Neuron (in vitro differentiated cells): Measurements from ENCODE around the gene NYAP2.

ENCODE experiments used
- H2AFZ ChIP-seq: one replicate; pipeline ENCODE4 v1.6.1; 2013; ENCODE audit warnings: low read depth, mild to moderate bottlenecking, inconsistent platforms, low read length, moderate library complexity
- H3K27me3 ChIP-seq: one replicate; pipeline ENCODE4 v1.6.1; 2013; ENCODE audit warnings: low read length; ENCODE audit not compliant: insufficient read depth
- H3K36me3 ChIP-seq: one replicate; pipeline ENCODE4 v1.6.1; 2013; ENCODE audit warnings: low read length; ENCODE audit not compliant: insufficient read depth
- H3K4me1 ChIP-seq: one replicate; pipeline ENCODE4 v1.6.1; 2013; ENCODE audit warnings: low read length; ENCODE audit not compliant: insufficient read depth
- H3K4me3 ChIP-seq: 2 replicates; pipeline ENCODE4 v1.5.1; 2013; ENCODE audit warnings: mild to moderate bottlenecking, low read length, moderate library complexity
- H3K9me3 ChIP-seq: one replicate; pipeline ENCODE4 v1.6.1; 2013; ENCODE audit warnings: low read length

The NYAP2 gene

GRCh38 chr2:225636558-225636957, 237.0 kb downstream of the NYAP2 start:
- H3K4me3 ChIP-seq: no peak overlapping the region
- no peaks in the 10 kb centered on the region for H3K36me3 ChIP-seq
- H3K27me3 ChIP-seq: no peaks in the 10 kb centered on the region
- H2AFZ ChIP-seq: no peak overlapping the region
- no peaks in the 10 kb centered on the region for H3K9me3 ChIP-seq
- H3K4me1 ChIP-seq: no peaks in the 10 kb centered on the region

DNA sequence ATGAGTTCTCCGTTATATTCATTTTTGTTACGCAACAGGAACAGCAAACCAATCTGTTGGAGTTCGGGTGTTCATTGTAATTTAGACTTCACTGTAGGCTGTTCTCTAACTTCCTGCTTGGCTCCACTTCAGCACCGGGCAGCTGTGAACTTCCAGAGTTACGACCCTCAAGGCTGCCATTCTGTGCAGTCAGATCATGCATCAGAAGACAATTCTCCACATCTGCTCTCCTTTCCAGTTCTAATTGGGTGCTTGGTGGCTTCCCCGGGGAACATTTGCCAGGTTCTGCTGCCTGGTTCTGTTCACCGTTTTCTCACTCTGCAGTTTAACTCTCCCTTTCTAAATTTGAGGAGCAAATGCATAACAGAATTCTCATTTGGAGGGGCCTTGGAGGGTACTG, 237.7 kb downstream of the NYAP2 start:
- Histone ChIP-seq H2AFZ (no peak overlapping the region), H3K27me3 (no peaks in the 10 kb centered on the region), H3K36me3 (no peaks in the 10 kb centered on the region), H3K4me3 (no peak overlapping the region), H3K4me1 (no peaks in the 10 kb centered on the region), H3K9me3 (no peaks in the 10 kb centered on the region)

DNA sequence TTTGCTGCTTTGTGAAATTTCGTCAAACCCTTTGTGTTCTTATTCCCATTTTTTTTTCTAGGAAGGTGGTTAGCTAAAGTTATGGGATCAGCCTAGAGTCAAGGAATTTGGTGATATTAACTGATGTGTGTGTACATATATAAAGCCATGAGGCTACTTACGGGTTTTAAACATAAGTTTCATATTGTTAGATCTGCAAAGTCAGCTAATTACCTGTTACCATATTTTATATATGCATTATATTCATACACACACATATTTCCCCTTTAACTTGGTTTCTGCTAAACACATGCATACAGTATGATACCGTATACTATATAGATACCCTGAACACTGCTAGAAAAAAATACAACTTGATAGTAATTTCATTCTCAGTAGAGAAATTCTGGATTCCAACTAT, 241.0 kb downstream of the NYAP2 start:
- Histone ChIP-seq H3K36me3 (no peaks in the 10 kb centered on the region), H3K4me3 (no peak overlapping the region), H3K4me1 (no peaks in the 10 kb centered on the region), H3K27me3 (no peaks in the 10 kb centered on the region), H3K9me3 (no peaks in the 10 kb centered on the region), H2AFZ (no peak overlapping the region)

GRCh38 chr2:225649274-225649673, 249.8 kb downstream of the NYAP2 start:
- H3K36me3 ChIP-seq: no peaks in the 10 kb centered on the region
- no peak overlapping the region for H3K4me3 ChIP-seq
- no peak overlapping the region for H2AFZ ChIP-seq
- no peaks in the 10 kb centered on the region for H3K9me3 ChIP-seq
- no peaks in the 10 kb centered on the region for H3K27me3 ChIP-seq
- H3K4me1 ChIP-seq: no peaks in the 10 kb centered on the region

DNA sequence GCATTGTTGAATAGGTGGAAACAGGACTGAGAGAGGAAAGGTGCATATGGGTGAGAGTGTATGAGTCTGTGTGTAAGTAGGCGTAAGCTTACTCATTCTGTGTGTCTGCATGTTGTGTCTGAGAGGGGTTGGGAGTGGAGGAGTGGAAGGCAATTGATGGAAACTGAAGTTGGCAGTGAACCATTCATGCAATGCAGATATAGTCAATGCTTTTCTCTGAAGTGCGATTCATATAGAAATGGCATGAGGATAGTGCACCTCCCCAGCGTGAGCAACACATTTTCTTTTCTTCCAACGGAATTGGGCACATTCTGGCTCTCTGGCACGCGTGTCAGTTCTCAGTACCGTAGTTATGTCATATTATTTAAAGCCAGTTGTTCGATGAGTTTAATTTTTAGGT, 250.5 kb downstream of the NYAP2 start:
- Histone ChIP-seq H3K4me3 (no peak overlapping the region), H3K9me3 (no peaks in the 10 kb centered on the region), H3K4me1 (no peaks in the 10 kb centered on the region), H3K36me3 (no peaks in the 10 kb centered on the region), H3K27me3 (no peaks in the 10 kb centered on the region), H2AFZ (no peak overlapping the region)

DNA sequence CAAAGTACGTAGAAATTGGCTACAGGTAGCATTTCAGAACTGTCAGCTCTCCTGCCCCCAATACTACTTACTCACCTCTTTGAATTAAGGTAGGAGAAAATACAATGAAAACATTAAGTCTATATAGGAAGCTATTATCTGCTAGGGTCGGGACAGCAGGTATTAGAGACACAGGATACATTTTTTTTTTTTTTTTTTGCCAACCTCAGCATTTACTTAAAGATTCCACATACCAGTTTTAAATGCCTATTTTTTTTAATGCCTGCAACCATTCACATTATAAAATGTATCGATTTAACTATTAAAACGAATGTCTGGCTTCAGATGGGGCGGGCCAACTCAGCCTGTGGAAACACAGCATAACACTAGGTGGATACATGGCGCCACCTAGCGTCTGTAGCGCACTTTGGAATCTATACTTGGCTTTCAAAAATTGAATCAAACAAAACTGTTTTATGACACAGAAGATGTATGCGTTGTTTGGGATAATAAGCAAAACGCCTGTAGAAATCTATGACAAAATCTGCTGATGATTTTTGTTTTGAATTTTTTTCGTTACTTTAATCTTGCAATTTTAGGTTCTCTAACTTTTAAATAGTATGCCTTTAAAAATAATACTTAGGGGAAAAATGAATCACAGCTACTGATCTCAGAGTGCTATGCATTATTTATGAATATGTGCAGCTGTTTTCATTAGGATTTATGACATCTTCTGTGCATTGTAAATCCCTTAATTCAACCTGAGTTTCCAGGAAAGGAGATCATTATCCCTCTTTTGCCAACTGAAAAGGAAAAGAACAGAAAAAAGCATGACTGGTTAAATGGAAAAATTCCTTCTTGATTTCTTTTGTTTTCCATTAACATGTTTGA, 261.0 kb downstream of the NYAP2 start:
- Histone ChIP-seq H3K4me1 (no peaks in the 10 kb centered on the region), H3K9me3 (no peaks in the 10 kb centered on the region), H2AFZ (no peak overlapping the region), H3K4me3 (no peak overlapping the region), H3K36me3 (no peaks in the 10 kb centered on the region), H3K27me3 (no peaks in the 10 kb centered on the region)

GRCh38 chr2:225662101-225662500, 262.6 kb downstream of the NYAP2 start:
- H2AFZ ChIP-seq: no peak overlapping the region
- no peaks in the 10 kb centered on the region for H3K27me3 ChIP-seq
- no peaks in the 10 kb centered on the region for H3K4me1 ChIP-seq
- H3K36me3 ChIP-seq: no peaks in the 10 kb centered on the region
- H3K4me3 ChIP-seq: no peak overlapping the region
- no peaks in the 10 kb centered on the region for H3K9me3 ChIP-seq

DNA sequence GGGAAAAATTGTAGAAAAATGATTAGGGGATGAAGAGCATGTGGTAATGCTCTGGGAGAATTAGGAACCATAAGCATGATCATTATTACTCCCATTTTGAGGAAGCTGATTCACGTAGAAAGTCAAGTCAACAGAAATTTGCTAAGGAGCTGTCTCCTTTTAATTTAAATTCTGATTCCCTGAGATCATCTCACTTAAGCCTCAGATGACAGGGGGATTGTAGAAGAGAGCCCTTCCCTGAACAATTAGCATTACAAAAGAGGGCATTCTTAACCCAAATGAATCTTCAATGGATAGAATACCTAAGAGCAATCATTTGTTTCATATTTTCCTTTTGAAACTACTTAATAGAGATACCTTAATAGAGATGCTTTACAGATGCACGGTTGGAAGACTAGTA, 267.9 kb downstream of the NYAP2 start:
- Histone ChIP-seq H3K4me3 (no peak overlapping the region), H2AFZ (no peak overlapping the region), H3K9me3 (no peaks in the 10 kb centered on the region), H3K27me3 (no peaks in the 10 kb centered on the region), H3K4me1 (peaks cover 9% of the 10 kb centered on the region), H3K36me3 (no peaks in the 10 kb centered on the region)

DNA sequence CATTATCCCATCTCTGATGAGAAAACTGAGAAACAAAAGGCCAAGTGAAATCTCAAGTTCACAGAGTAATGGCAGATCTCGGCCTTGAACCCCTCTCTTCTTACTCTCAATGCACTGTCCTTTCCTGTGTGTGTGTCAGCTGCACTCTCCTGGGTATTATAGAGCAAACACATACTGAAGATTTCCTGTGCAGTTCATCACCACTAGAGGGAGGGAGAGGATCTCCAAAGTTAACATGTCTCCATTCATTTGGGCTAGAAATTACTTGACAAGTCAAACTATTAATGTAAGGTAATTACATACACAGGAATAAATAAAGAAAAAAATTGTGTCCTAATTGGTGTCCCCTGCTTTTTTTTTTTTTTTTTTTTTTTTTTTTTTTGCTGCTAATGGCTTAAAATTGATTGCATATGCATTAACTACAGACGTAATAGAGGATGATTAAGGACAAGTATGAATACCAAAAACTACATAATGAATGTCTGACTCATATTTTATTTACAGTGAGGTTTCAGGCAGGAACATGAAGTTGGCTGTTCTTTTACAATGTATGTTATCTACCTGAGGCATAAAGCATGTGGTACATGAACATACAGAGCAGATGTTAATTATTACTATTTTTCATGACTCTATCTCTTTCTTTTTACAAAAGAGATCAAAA, 269.2 kb downstream of the NYAP2 start:
- no peak overlapping the region for H3K4me3 ChIP-seq
- H3K4me1 ChIP-seq: peaks cover 9% of the 10 kb centered on the region
- no peak overlapping the region for H2AFZ ChIP-seq
- H3K36me3 ChIP-seq: no peaks in the 10 kb centered on the region
- H3K9me3 ChIP-seq: no peaks in the 10 kb centered on the region
- no peaks in the 10 kb centered on the region for H3K27me3 ChIP-seq

- no peaks in the 10 kb centered on the region for H3K9me3 ChIP-seq
These were observed 270.8 kb downstream of the NYAP2 start for GRCh38 chr2:225670111-225670974.

GRCh38 chr2:225678792-225679191, 279.3 kb downstream of the NYAP2 start:
- Histone ChIP-seq H3K4me3 (no peak overlapping the region), H3K9me3 (no peaks in the 10 kb centered on the region), H3K36me3 (no peaks in the 10 kb centered on the region), H3K27me3 (no peaks in the 10 kb centered on the region), H2AFZ (no peak overlapping the region), H3K4me1 (no peaks in the 10 kb centered on the region)

More at GRCh38 chr2:225670111-225670974, 270.8 kb downstream of the NYAP2 start:
- peaks cover 9% of the 10 kb centered on the region for H3K4me1 ChIP-seq
- no peaks in the 10 kb centered on the region for H3K27me3 ChIP-seq
- no peaks in the 10 kb centered on the region for H3K36me3 ChIP-seq
- no peak overlapping the region for H2AFZ ChIP-seq
- H3K4me3 ChIP-seq: no peak overlapping the region

DNA sequence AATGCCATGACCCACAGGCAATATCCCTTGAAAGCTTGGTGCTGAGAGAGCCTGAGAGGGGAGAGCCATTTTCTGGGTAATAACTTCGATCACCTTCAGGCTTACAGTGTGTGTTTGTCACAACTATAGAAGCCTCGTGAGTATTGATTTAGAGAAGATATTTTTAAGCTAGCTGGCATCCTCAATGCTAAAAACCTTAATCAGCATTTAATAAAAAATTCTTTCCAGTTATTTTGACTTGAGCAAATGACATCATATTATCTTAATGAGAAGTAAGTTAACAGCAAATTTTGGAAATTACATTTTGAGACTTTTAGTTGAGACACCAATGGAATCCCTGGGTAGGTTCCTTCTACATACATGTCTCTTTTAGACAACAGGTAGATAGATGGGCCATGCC, 283.7 kb downstream of the NYAP2 start:
- Histone ChIP-seq H3K4me1 (no peaks in the 10 kb centered on the region), H3K4me3 (no peak overlapping the region), H3K9me3 (no peaks in the 10 kb centered on the region), H2AFZ (no peak overlapping the region), H3K36me3 (no peaks in the 10 kb centered on the region), H3K27me3 (no peaks in the 10 kb centered on the region)

DNA sequence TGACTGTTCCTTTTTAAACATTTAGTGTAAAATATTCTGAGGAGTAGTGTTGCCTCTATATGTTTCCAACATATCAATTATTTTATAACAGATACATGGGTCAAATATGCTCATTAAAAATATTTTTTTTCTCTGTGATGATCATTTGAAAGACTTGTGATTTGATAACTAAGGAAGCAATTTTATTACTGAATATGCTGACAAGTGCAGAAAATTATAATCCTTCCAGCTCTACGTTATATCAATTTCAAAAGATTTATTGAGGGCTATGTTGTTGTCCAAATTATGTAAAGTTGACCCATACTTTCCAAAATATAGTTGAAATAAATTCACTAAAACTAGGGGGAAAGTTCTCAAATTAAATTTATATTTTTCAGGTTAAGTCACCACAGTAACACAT, 290.6 kb downstream of the NYAP2 start:
- H3K9me3 ChIP-seq: no peaks in the 10 kb centered on the region
- H2AFZ ChIP-seq: no peak overlapping the region
- H3K4me1 ChIP-seq: no peaks in the 10 kb centered on the region
- H3K27me3 ChIP-seq: no peaks in the 10 kb centered on the region
- H3K4me3 ChIP-seq: no peak overlapping the region
- no peaks in the 10 kb centered on the region for H3K36me3 ChIP-seq
